GM23338 (cell line): ENCODE results near the gene POLE. TPM values are rescaled to one million over a fixed set of nuclear protein-coding genes. Genes with fewer than 3 reads are reported as not detected.

Experiments used
- ATAC-seq: fragments of 200-7000 bp; cut with Tn5 transposase; 3 replicates; pipeline ENCODE4 v1.9.1; 2020
- DNase-seq: peaks from one replicate; pipeline ENCODE4 v3.0.0-alpha.2; 2015; ENCODE audit warnings: low spot score
- H2AFZ ChIP-seq: fragments of 200-600 bp; sonication (generic); 2 replicates; pipeline ENCODE4 v1.8.0; 2016; ENCODE audit warnings: antibody characterized with exemption, mild to moderate bottlenecking, moderate library complexity
- H3F3A ChIP-seq: fragments of 200-600 bp; sonication (generic); replicated peaks from 2 replicates; pipeline ENCODE4 v1.8.0; 2017; ENCODE audit warnings: antibody characterized with exemption, mixed run types, low read depth
- H3K27ac ChIP-seq: fragments of 200-600 bp; sonication (generic); 2 replicates; pipeline ENCODE4 v1.6.1; 2016; ENCODE audit warnings: low read depth
- H3K27me3 ChIP-seq: fragments of 200-600 bp; sonication (generic); 2 replicates; pipeline ENCODE4 v1.8.0; 2016; ENCODE audit warnings: mild to moderate bottlenecking, mixed run types, moderate library complexity; ENCODE audit not compliant: insufficient read depth
- H3K36me3 ChIP-seq: fragments of 200-600 bp; sonication (generic); 2 replicates; pipeline ENCODE4 v1.8.0; 2016; ENCODE audit warnings: mild to moderate bottlenecking; ENCODE audit not compliant: insufficient read depth
- H3K4me1 ChIP-seq: fragments of 200-600 bp; sonication (generic); 2 replicates; pipeline ENCODE4 v1.8.0; 2016; ENCODE audit warnings: mild to moderate bottlenecking, moderate library complexity; ENCODE audit not compliant: insufficient read depth
- H3K4me2 ChIP-seq: fragments of 200-600 bp; sonication (generic); 2 replicates; pipeline ENCODE4 v1.7.1; 2017; ENCODE audit warnings: mixed run types
- H3K4me3 ChIP-seq: fragments of 200-600 bp; sonication (generic); 2 replicates; pipeline ENCODE4 v1.6.1; 2016; ENCODE audit warnings: mixed run types
- H3K79me2 ChIP-seq: fragments of 200-600 bp; sonication (generic); replicated peaks from 2 replicates; pipeline ENCODE4 v1.8.0; 2017; ENCODE audit warnings: mild to moderate bottlenecking; ENCODE audit not compliant: insufficient read depth
- H3K9me2 ChIP-seq: fragments of 200-600 bp; sonication (generic); 2 replicates; pipeline ENCODE4 v1.8.0; 2017; ENCODE audit not compliant: insufficient read depth
- H4K20me1 ChIP-seq: fragments of 200-600 bp; sonication (generic); replicated peaks from 2 replicates; pipeline ENCODE4 v1.8.0; 2017; ENCODE audit warnings: mild to moderate bottlenecking; ENCODE audit not compliant: insufficient read depth
- H3K27ac Mint-ChIP-seq: 2 replicates; pipeline ENCODE4 v1.8.0; 2020; ENCODE audit warnings: inconsistent platforms, mild to moderate bottlenecking, moderate library complexity, mixed read lengths
- H3K27me3 Mint-ChIP-seq: 3 replicates; pipeline ENCODE4 v1.8.0; 2022; ENCODE audit warnings: low read depth, mild to moderate bottlenecking, moderate library complexity, mixed read lengths, inconsistent platforms; ENCODE audit not compliant: insufficient read depth, poor library complexity
- H3K36me3 Mint-ChIP-seq: 3 replicates; pipeline ENCODE4 v1.8.0; 2021; ENCODE audit warnings: low read depth, mild to moderate bottlenecking, inconsistent platforms, moderate library complexity, mixed read lengths
- H3K4me1 Mint-ChIP-seq: 3 replicates; pipeline ENCODE4 v1.8.0; 2020; ENCODE audit warnings: mild to moderate bottlenecking, inconsistent platforms, mixed read lengths
- H3K4me3 Mint-ChIP-seq: 3 replicates; pipeline ENCODE4 v1.8.0; 2021; ENCODE audit warnings: moderate library complexity, mild to moderate bottlenecking, inconsistent platforms, mixed read lengths
- H3K9me3 Mint-ChIP-seq: 3 replicates; pipeline ENCODE4 v1.8.0; 2020; ENCODE audit warnings: moderate library complexity, mild to moderate bottlenecking, inconsistent platforms, mixed read lengths
- ETS1 ChIP-seq: IDR thresholded peaks from 2 replicates; pipeline ENCODE4 v1.6.1; 2016; ENCODE audit warnings: antibody characterized with exemption
- EZH2 ChIP-seq: fragments of 200-600 bp; sonication (generic); IDR thresholded peaks from one replicate; pipeline ENCODE4 v1.8.0; 2017; ENCODE audit warnings: antibody characterized with exemption, mild to moderate bottlenecking, low read depth; ENCODE audit not compliant: unreplicated experiment
- EZH2phosphoT487 ChIP-seq: fragments of 200-600 bp; sonication (generic); IDR thresholded peaks from one replicate; pipeline ENCODE4 v1.8.1; 2018; ENCODE audit warnings: antibody characterized with exemption; ENCODE audit not compliant: unreplicated experiment
- JUNB ChIP-seq: IDR thresholded peaks from one replicate; pipeline ENCODE4 v1.6.1; 2016; ENCODE audit warnings: antibody characterized with exemption; ENCODE audit not compliant: unreplicated experiment
- NANOG ChIP-seq: IDR thresholded peaks from 2 replicates; pipeline ENCODE4 v1.6.1; 2016; ENCODE audit warnings: antibody characterized with exemption, borderline replicate concordance
- POLR2AphosphoS5 ChIP-seq: IDR thresholded peaks from 2 replicates; pipeline ENCODE4 v1.6.1; 2016; ENCODE audit warnings: antibody characterized with exemption, low read depth
- ZNF331 ChIP-seq: fragments of 250-450 bp; sonication (Bioruptor Pico); IDR thresholded peaks from 2 replicates; pipeline ENCODE4 v1.5.0; 2020; ENCODE audit warnings: low read depth, mild to moderate bottlenecking, moderate library complexity
- ZNF462 ChIP-seq: fragments of 250-450 bp; sonication (Bioruptor Pico); IDR thresholded peaks from 2 replicates; pipeline ENCODE4 v1.5.0; 2020; ENCODE audit warnings: mild to moderate bottlenecking, moderate library complexity
- polyA plus RNA-seq: library from polyadenylated mRNA; unstranded; fragments of >200 nt; fragmentation: Nextera tagmentation; extraction: Ambion mirVana; gene quantifications from 2 replicates; pipeline ENCODE4 v1.2.1, GENCODE V29; 2016
- total RNA-seq: library from RNA; depleted of rRNA; stranded (reverse); fragments of >200 nt; shearing (Covaris generic); gene quantifications from 2 replicates; pipeline ENCODE4 v1.2.3, GENCODE V29; 2014

Gene POLE
- total and polyA plus RNA-seq, 2 experiments from 2014 or later, result 33.6 to 125 TPM

DNA sequence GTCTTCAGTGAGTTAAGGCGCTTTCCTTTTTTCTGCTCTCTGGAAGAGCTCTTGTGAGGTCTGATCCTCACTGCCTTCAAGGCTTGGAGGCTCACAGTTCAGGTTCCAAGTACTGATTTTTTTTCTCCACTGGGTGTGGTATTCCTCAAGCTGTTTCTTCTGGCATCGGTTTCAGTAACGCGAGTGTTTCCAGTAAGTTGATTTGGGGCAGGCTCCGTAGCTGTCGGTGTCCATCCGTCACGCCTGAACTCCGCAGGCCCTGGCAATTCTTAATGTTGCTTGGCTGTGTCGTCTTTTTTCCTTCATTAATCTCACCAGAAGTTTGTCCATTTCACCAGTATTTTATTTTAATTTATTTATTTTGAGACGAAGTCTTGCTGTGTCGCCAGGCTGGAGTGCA lies 107.4 kb downstream of the POLE start (continued):
- TF ChIP-seq ZNF462 (no peak), NANOG (no peak), ZNF331 (CRISPR knock-in tag) (no peak)

- ATAC-seq, result no peak
- TF ChIP-seq JUNB (no peak), ZNF462 (no peak), ZNF331 (CRISPR knock-in tag) (no peak), ETS1 (no peak), POLR2AphosphoS5 (no peak), EZH2phosphoT487 (no peak), EZH2 (no peak)
Measured at GRCh38 chr12:132578826-132579225, 108.3 kb downstream of the POLE start.

More at GRCh38 chr12:132578826-132579225, 108.3 kb downstream of the POLE start:
- Mint-ChIP-seq H3K36me3 (peaks cover 40% of the 10 kb centered on the region), H3K4me3 (no peak overlapping the region; the same call in 2 of the 3 replicates), H3K27ac (no peak overlapping the region), H3K9me3 (no peaks in the 10 kb centered on the region), H3K4me1 (peaks cover 5% of the 10 kb centered on the region), H3K27me3 (peaks cover 35% of the 10 kb centered on the region)
- Histone ChIP-seq H3K4me3 (no peak overlapping the region), H3K36me3 (no peaks in the 10 kb centered on the region), H2AFZ (no peak overlapping the region), H3K9me2 (no peaks in the 10 kb centered on the region), H3K4me1 (peaks cover under 1% of the 10 kb centered on the region), H3F3A (peaks cover 20% of the 10 kb centered on the region), H3K27ac (no peak overlapping the region), H4K20me1 (peaks cover 21% of the 10 kb centered on the region), H3K79me2 (no peaks in the 10 kb centered on the region), H3K27me3 (peaks cover 4% of the 10 kb centered on the region), H3K4me2 (no peak overlapping the region)
- DNase-seq, result no peak
